Measurements from ENCODE around the gene GABRE.
"Not testable (repeated sequence)": the region's sequence is repeated elsewhere in the genome, so short reads cannot be mapped to it uniquely, and the experiment has no call there.

Gene GABRE

DNA sequence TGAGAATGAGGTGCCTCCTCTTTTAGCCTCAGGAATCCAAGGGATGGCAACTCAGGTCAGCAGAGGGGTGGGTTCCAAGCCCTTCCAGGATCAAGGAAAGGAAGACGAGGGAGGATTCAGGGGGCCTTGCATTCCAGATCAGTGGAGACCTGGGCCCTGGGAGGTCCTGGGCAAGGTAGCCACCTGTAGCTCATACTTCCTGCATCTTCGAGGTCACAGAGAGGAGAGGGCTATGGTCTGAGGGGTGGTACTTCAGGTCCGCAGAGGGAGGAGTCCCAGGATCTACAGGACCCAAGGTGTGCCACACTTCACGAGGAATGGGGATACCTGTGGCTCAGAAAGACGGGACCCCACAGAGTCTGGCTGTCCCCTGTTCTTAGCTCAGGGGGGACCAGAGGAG is 52.6 kb downstream of the GABRE start:
- in situ Hi-C loops (cut with MboI; ENCODE audit: low sequenced_read_pairs, unreplicated experiment), result no loop called here
- TF ChIP-seq, protein P1, sequence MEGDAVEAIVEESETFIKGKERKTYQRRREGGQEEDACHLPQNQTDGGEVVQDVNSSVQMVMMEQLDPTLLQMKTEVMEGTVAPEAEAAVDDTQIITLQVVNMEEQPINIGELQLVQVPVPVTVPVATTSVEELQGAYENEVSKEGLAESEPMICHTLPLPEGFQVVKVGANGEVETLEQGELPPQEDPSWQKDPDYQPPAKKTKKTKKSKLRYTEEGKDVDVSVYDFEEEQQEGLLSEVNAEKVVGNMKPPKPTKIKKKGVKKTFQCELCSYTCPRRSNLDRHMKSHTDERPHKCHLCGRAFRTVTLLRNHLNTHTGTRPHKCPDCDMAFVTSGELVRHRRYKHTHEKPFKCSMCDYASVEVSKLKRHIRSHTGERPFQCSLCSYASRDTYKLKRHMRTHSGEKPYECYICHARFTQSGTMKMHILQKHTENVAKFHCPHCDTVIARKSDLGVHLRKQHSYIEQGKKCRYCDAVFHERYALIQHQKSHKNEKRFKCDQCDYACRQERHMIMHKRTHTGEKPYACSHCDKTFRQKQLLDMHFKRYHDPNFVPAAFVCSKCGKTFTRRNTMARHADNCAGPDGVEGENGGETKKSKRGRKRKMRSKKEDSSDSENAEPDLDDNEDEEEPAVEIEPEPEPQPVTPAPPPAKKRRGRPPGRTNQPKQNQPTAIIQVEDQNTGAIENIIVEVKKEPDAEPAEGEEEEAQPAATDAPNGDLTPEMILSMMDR (IDR thresholded peaks at IDR 0.05; ENCODE audit: borderline replicate concordance, control extremely low read depth, extremely low read depth, insufficient read depth, missing control alignments), result no peak
- no peak for DNase-seq (ENCODE audit: low spot score)

DNA sequence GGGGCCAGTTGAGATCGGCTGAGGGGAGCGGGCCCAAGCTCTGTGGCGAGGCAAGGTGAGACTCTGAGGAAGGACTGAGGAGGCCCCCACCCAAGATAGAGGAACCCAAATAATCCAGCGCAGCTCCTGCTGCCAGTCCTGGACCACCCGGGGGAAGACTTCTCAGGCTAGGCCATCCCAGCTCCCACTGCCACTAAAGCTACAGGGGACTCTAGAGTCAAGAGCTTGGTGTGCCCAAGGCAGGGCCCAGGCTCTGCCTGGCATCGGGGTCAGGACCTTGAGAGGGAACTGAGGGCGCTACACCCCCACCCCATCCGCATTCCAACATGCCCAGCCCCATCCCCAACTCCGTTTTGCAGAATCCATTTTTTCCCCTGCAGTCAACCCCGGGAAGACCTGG is 53.2 kb downstream of the GABRE start:
- TF ChIP-seq, protein P1 (IDR thresholded peaks at IDR 0.05; ENCODE audit: borderline replicate concordance, control extremely low read depth, extremely low read depth, insufficient read depth, missing control alignments), result no peak
- in situ Hi-C loops (cut with MboI; ENCODE audit: low sequenced_read_pairs, unreplicated experiment), result no loop called here
- DNase-seq (ENCODE audit: low spot score), result no peak

DNA sequence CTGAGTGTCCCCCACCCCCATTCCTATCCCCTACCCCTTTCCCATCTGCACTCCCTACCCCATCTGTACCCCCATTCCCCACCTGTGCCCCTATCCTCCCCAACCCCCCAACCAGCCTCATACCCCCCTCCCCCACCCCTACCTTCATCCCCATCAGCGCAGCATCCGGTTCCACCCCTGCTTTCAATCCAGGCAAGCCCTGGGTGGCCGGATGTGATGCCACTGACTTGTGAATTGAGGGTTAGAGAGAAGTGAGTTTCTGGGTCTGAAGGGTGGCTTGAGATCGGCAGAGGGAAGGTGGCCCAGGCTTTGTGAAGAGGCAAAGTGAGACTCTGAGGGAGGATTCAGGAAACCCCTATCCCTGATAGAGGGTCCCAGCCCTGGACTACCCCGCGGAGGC is 53.9 kb downstream of the GABRE start:
- DNase-seq (ENCODE audit: low spot score), result no peak
- in situ Hi-C loops (cut with MboI; ENCODE audit: low sequenced_read_pairs, unreplicated experiment), result no loop called here
- TF ChIP-seq, protein P1 (IDR thresholded peaks at IDR 0.05; ENCODE audit: borderline replicate concordance, control extremely low read depth, extremely low read depth, insufficient read depth, missing control alignments), result no peak

GRCh38 chrX:151920101-151920500 is 54.4 kb downstream of the GABRE start:
- in situ Hi-C loops (cut with MboI; ENCODE audit: low sequenced_read_pairs, unreplicated experiment), result no loop called here
- DNase-seq (ENCODE audit: low spot score), result no peak

GRCh38 chrX:151919610-151920009 is 54.9 kb downstream of the GABRE start:
- TF ChIP-seq, protein P1 (IDR thresholded peaks at IDR 0.05; ENCODE audit: borderline replicate concordance, control extremely low read depth, extremely low read depth, insufficient read depth, missing control alignments), result no peak
- in situ Hi-C loops (cut with MboI; ENCODE audit: low sequenced_read_pairs, unreplicated experiment), result no loop called here
- DNase-seq (ENCODE audit: low spot score), result no peak

More at GRCh38 chrX:151920101-151920500, 54.4 kb downstream of the GABRE start:
- TF ChIP-seq, protein P1 (IDR thresholded peaks at IDR 0.05; ENCODE audit: borderline replicate concordance, control extremely low read depth, extremely low read depth, insufficient read depth, missing control alignments), result no peak

DNA sequence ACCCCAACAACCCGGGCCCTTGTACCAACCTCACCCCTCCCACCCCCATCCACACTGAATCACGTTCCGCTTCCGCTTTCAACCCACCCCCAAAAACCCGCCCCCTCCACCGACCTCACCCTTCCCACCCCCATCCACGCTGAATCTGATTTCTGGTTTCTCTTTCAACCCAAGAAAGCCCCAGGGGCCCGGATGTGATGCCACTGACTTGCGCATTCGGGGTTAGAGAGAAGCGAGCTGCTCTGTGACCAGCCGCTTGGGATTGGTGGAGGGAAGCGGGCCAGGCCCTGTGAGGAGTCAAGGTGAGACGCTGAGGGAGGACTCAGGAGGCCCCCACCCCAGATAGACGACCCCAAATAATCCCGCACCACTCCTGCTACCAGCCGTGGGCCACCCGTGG is 55.7 kb downstream of the GABRE start:
- in situ Hi-C loops (cut with MboI; ENCODE audit: low sequenced_read_pairs, unreplicated experiment); DNase-seq (ENCODE audit: low spot score): not testable (repeated sequence)

GRCh38 chrX:151912780-151913179 is 61.7 kb downstream of the GABRE start, which contains the start of gene MAGEA4:
TSS of gene MAGEA4 (plus strand) at chrX:151912889. CDS start at chrX:151923665, 10,776 bp downstream.
- no peak for DNase-seq (ENCODE audit: low spot score)
- in situ Hi-C loops (cut with MboI; ENCODE audit: low sequenced_read_pairs, unreplicated experiment), result no loop called here

More at GRCh38 chrX:151912780-151913179, 61.7 kb downstream of the GABRE start, which contains the start of gene MAGEA4:
- TF ChIP-seq, protein P1 (IDR thresholded peaks at IDR 0.05; ENCODE audit: borderline replicate concordance, control extremely low read depth, extremely low read depth, insufficient read depth, missing control alignments), result no peak
